Activated CD4-positive, alpha-beta T cell treated with anti-CD3 and anti-CD28 coated beads, Interleukin-10, Interleukin-2, amounts not matched to agents 100 ng/mL and 50 ng/mL, durations not matched to agents 16 hours and 8 hours (primary cell): ENCODE data around the gene ACBD6.
A peak's percentile ranks its signal among the peaks of the same experiment; 100 is the strongest.
"Not testable (repeated sequence)": the region's sequence is repeated elsewhere in the genome, so short reads cannot be mapped to it uniquely, and the experiment has no call there.

Experiments used
- DNase-seq: peaks from one replicate; pipeline ENCODE4 v3.0.0-alpha.2; 2020

Gene ACBD6

GRCh38 chr1:180408128-180408527 lies 94.2 kb downstream of the ACBD6 start:
- not testable (repeated sequence) for DNase-seq

DNA sequence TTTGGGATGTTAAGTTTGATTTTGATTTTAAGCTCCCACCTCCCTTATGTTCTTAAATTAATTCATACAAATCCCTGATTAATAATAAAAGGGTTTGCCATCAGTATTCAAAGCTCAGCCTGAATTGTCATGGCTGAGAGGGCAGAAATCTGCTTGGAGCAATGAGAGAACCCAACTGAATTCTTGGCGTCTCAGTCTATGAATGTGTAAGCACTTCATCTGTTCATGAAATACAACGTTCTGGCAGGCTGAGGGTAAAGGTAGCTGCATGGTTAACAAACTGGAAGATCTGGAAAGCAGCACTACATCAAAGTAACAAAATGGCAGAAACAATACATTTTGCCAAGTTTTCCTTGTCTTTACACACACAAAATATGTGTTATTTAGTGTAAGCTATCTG lies 95.3 kb downstream of the ACBD6 start:
- no peak for DNase-seq

DNA sequence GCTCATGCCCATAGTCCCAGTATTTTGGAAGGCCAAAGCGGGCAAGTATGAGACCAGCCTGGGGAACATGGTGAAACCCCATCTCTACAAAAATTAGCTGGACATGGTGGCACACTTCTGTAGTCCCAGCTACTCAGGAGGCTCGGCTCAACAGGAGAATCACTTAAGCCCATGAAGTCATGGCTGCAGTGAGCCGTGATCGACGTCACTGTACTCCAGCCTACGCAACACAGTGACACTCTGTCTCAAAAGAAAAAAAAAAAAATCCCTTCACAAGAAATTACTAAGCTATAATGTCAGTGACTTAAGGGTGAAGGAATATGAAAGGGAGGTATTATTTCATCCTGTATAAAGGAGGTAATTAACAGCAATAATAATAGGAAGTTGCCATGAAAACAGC lies 99.8 kb downstream of the ACBD6 start:
- DNase-seq = no peak

DNA sequence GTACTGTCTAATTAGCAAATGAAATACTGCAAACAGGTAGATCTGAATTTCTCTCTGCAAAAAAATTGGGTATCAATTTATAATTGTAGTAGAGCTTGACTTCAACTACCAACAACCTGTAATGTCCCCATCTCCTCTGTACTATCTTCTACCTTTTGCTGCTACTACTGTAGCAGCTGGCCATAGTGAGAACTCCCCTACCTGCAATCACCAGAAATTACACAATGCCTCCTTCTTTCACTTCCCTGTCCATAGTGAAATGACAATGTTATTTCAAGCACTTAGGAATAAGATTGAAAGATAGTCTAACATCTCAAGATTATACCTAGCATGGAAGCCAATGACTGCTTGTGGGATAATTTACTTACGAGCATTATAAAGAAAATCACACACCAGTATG lies 100.4 kb downstream of the ACBD6 start:
- DNase-seq = no peak

GRCh38 chr1:180397175-180397574 lies 105.2 kb downstream of the ACBD6 start:
- DNase-seq = no peak

- DNase-seq = no peak
Observed at GRCh38 chr1:180392427-180393145, 109.8 kb downstream of the ACBD6 start.

DNA sequence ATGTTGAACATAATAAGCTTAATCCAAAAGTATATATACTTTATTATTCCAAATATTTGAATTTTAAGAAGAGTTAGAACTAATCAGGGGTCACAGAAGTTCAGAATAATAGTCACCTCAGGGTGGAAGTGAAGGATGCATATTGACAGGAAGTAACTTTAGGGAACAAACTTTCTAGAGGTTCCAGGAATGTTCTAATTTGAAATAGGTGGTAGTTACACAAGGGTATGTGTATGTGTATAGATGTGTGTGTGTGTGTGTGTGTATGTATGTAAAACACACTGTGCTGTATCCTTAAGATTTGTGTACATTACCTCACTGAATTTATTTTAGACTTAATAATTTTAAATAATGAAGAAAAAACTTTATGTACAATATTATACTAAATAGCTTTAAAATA lies 110.4 kb downstream of the ACBD6 start:
- DNase-seq = no peak

- peak; percentile 36 for DNase-seq
Observed at GRCh38 chr1:180387413-180387812, 115.0 kb downstream of the ACBD6 start.

DNA sequence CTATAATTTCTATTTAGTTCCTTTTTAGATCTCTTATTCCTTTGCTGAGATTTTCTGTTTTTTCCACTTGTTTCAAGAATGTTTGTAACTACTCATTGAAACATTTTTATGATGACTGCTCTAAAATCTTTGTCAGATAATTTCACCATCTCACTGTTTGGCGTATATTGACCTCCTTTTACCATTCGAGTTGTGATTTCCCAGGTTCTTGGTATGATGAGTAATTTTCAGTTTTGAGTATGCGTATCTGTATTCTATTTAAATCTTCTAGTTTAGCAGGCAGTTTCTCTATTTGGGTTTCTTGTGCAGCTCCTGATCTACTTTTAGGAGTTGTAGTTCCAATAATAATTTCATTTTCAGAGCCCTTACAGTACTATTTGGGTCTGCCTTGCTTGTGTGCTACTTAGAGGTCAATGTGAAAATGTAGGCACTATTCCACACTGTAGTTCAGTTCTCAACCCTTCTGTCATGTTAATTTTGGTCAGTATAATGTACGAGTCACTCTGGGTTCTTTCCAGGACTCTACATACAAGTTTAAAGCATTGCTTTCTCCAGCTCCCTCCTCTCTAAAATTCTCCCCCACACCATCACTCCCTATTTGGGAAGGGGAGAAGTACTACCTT lies 115.5 kb downstream of the ACBD6 start:
- DNase-seq = peak; percentile 53

GRCh38 chr1:180385144-180385543 lies 117.2 kb downstream of the ACBD6 start:
- DNase-seq = no peak

DNA sequence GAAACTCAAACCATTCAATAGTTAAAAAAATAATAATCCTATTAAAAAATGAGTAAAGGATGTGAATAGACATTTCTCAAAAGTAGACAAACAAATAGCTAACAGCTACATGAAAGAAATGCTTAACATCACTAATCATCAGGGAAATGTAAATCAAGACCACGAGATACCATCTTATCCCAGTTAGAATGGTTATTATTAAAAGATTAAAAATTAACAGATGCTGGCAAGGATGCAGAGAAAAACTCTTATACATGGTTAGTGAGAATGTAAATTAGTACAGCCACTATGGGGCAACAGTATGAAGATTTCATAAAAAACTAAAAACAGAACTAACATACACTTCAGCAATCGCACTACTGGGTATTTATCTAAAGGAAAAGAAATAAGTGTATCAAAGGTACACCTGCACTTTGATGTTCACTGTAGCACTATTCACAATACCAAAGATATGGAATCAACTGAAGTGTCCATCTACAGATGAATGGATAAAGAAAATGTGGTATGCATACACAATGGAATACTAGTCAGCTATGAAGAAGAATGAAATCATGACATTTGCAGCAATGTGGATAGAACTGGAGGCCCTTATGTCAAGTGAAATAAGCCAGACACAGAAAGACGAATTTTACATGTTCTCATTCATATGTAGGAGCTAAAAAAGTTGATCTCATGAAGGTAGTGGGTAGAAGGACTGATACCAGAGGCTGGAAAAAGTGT lies 117.9 kb downstream of the ACBD6 start:
- DNase-seq = no peak

DNA sequence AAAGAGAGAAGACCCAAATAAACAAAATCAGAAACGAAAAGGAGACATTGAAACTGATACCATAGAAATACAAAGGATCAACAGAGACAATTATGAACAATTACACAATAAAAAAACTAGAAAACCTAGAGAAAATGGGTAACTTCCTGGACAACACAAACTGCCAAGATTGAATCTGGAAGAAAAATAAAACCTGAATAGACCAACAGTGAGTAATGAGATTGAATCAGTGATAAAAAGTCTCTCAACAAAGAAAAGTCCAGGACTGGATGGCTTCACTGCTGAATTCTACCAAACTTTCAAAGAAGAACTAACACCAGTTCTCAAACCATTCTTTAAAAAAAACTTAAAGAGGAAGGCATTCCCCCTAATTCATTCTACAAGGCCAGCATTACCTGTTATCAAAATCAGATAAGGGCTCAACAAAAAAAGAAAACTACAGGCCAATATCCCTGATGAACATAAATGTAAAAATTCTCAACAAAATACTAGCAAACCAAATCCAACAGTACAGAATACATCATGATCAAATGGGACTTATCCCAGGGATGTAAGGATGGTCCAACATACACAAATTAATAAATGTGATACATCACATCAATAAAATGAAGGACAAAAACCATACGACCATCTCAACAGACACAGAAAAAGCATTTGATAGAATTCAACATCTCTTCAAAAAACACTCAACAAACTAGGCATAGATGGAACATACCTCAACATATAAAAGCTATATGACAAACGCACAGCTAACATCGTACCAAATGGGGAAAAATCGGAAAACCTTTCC lies 119.9 kb downstream of the ACBD6 start:
- DNase-seq = no peak

DNA sequence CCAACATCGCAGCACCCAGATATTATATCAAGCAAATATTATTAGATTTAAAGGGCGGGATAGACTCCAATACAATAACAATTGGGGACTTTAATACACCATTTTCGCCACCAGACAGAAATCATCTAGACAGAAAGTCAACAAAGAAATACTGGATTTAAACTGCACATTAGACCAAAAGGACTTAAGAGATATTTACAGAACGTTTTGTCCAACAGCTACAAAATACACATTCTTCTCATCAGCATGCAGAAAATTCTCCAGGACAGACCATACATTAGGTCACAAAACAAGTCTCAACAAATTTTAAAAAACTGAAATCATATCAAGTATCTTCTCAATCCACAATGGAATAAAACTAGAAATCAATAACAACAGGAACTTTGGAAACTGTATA lies 121.2 kb downstream of the ACBD6 start:
- DNase-seq = no peak

DNA sequence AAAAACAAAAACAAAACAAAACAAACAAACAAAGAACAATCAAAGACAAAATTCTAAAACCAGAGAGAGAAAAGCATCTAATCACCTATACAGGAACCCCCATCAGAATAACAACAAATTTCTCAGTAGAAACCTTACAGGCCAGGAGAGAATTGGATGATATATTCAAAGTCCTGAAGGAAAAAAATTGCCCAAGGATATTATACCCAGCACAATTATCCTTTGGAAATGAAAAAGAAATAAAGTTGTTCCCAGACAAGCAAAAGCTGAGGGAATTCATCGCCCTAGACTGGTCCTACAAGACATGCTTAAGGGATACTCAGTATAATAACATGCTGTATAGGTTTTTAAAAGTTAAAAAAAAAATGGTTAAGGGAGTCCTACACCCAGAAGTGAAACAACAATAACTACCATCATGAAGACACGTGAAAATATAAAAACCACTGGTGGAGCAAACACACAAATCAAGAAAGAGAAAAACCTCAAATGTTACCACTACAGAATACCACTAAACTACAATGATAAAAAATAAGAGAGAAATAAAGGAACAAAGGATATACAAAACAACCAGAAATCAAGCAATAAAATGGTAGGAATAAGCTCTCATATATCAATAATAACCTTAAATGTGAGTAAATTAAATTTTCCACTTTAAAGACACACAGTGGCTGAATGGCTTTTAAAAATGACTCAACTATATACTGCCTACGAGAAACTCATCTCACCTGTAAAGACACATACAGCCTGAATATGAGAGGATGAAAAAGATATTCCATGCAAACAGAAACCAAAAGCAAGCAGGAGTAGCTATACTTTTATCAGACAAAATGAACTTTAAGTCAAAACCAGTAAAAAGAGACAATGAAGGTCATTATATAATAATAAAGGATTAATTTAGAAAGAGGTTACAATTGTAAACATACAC lies 121.9 kb downstream of the ACBD6 start:
- DNase-seq = peak; percentile 3

GRCh38 chr1:180376800-180377199 lies 125.6 kb downstream of the ACBD6 start:
- no peak for DNase-seq

GRCh38 chr1:180376253-180376652 lies 126.1 kb downstream of the ACBD6 start:
- DNase-seq = no peak

DNA sequence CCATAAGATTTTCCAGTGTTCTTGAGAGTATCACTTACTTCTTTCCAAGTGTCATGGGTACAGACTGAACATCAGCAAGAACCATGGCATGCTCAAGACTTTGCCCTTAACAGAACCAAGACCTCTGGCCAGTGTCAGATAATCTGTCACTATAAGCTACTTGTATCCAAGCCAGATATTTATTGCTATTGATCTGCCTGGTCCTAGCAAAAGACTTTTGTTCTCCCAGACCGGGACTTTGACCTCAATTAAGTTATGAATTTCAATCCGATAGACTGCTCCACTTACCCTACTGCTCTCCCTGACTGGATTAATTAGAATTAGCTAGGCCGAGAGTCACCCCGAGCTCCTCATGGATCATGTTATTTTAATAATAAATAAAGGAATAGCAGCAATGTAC lies 129.6 kb downstream of the ACBD6 start:
- no peak for DNase-seq

- no peak for DNase-seq
Observed at GRCh38 chr1:180370597-180370996, 131.8 kb downstream of the ACBD6 start.

GRCh38 chr1:180370188-180370587 lies 132.2 kb downstream of the ACBD6 start:
- no peak for DNase-seq

- DNase-seq = no peak
Observed at GRCh38 chr1:180369061-180369460, 133.3 kb downstream of the ACBD6 start.

DNA sequence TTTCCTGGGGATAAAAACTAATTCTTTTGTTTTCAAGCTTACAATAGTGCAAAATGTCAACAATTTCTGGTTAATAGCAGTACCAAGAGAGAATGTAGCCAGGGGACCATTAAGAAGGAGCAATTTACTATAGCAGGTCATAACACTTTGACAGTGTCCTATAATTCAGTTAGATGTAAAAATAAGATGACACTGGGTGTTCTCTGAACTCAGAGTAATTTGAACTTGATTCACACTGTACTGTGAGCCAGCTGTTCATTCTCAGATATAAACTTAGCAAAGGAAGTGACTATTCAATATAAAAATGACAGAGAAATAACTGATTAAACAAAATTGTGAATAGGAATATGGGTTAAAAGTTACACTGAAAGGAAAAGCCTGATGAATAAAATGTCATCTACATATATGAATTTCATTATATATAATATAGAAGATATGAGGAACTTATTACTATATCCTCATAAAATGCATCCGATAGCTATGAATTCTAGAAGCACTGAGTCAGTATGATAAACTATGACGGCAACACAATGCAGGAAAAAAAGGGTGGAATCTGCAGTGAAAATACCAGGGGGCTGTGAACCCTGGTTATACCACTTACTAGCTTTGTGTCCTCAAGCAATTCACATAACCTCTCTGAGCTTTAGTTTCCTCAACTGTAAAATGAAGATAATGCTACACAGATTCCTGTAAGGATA lies 135.9 kb downstream of the ACBD6 start:
- DNase-seq = no peak

GRCh38 chr1:180365039-180365438 lies 137.3 kb downstream of the ACBD6 start:
- DNase-seq = no peak
